ENCODE measurements around the gene ARRB1.
"Not testable (repeated sequence)": the region's sequence is repeated elsewhere in the genome, so short reads cannot be mapped to it uniquely, and the experiment has no call there.

The ARRB1 gene

GRCh38 chr11:75324189-75324588, 27.3 kb downstream of the ARRB1 start:
- no peak for DNase-seq (ENCODE audit: low spot score)

GRCh38 chr11:75323609-75324008, 27.9 kb downstream of the ARRB1 start:
- no peak for DNase-seq (ENCODE audit: low spot score)

DNA sequence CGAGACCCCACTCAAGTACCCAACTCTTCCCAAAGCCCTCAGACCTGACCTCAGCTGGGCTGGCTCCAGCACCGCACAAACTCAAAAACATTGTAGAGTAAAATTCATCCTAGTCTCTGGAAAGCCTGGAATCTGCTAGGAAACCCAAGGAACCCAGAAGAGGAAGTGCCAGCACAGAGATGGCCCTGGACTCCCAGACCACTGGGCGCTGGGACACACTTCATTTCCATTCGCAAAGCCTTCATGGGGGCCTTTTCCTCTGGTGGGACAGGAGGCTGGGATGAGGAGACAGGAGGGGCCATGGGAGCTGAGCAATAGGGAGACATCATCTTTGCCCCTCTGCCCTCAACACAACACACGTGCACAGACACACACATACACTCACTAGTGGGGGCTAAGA, 30.8 kb downstream of the ARRB1 start:
- no peak for DNase-seq (ENCODE audit: low spot score)

DNA sequence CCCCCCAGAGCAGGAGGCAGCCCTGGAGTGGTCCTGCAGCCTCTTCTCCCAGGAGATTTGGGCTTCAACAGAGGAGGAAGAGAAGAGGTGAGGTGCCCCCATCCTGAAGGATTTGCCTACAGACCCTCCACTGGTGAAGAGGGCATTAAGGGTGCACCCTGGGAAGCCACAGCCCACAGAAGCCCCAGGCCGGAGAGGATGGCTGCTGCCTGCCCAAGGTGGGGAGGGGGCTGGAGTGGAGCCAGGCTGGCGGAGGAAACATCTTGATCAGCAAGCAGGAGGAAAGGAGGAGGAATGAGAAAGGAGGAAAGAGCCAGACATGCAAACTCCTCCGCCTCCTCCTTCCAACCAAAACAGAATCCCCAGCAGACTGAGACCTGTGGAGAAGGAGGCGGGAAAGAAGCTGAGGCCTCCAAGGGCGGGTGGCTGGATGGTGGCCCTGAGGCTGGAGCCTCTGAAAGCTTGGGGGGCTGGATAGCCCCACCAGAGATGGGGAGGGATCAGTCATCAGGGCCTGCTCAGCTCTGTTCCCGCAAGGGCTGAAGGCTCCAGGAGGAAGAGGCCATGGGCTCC, 31.3 kb downstream of the ARRB1 start:
- DNase-seq (ENCODE audit: low spot score): no peak

GRCh38 chr11:75319035-75319877, 32.2 kb downstream of the ARRB1 start:
- DNase-seq (ENCODE audit: low spot score): no peak

DNA sequence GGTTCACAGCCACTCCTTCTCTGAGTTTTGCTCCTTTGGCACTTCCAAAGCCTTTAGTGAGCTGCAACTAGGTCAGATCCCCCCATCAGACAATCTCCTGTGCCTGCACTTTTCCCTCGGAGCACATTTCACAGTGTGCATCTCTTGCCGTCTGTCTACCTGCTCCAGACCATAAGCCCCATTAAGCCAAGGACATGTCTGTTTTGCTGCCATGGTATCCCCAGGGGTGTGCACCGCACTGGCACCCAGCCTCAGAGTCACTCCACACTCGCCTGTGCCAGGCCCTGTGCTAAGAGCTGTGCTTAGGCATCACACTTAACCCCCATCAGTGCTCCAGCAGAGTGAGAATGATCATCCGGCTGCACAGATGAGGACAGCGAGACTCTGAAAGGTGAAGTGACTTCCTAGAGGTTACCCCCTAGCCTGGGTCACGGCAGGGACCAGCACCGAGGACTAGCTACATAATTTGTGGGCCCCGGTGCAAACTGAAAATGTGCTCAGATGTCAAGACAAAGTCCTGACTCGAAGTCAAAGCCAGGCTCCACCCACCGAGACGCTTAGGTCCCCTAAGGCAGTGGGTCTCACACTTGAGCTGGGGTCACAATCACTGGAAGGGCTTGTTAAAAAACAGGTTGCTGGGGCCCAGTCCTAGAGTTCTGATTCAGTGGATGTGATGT, 33.9 kb downstream of the ARRB1 start:
- no peak for DNase-seq (ENCODE audit: low spot score)

GRCh38 chr11:75315439-75315805, 36.0 kb downstream of the ARRB1 start:
- DNase-seq (ENCODE audit: low spot score): no peak

- DNase-seq (ENCODE audit: low spot score): no peak
These were observed 36.6 kb downstream of the ARRB1 start for GRCh38 chr11:75314771-75315438.

DNA sequence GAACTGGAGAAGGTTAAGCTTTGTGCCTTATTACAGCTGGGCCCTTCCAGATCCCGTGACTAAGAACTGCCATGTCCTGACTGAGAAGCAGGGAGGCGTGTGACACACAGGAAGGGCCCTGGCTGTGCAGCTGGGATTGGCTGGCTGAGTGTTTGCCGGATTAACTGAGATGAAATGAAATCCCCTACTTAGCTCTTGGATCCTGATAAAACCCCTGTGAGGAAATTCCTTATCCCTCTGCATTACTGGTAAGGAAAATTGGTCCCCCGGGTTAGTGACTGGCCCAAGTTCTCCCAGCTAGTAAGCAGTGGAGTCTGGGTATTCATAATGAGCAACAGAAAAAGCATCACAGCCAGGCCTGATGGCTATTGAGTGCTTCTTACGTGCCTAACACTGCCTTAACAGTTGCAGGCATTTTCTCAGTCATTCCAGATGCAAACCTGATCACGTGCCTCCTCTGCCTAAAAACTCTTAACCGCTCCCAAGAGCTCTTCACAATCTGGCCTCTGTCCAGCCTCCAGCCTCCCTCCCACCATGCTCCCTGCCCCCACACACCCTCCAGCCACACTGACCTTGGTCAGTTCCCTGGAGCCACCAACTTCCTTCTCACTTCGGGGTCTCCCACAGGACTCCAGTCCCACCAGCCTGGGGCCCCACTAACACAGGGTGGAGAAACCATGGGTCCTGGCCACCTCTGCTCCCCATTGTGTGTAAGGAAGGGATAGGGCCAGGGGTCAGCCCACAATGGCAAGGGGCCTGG, 37.8 kb downstream of the ARRB1 start:
- no peak for DNase-seq (ENCODE audit: low spot score)

DNA sequence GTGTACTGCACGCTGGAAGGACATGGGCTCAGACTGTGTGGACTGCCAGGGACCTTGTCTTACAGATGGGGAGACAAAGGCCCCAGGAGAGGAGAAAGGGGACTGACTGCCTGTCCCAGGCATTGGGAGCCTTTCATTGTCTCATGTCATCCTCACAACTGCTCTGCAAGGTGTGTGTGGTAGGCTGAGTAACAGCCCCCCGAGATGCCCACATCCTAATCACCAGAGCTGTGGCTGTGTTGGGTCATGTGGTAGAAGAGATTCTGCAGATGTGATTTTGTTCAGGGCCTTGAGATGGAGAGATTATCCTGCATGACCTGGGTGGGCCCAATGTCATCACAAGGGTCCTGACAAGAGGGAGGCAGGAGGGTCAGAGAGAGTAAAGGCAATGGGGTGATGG, 39.1 kb downstream of the ARRB1 start:
- DNase-seq (ENCODE audit: low spot score): peak; percentile 22

DNA sequence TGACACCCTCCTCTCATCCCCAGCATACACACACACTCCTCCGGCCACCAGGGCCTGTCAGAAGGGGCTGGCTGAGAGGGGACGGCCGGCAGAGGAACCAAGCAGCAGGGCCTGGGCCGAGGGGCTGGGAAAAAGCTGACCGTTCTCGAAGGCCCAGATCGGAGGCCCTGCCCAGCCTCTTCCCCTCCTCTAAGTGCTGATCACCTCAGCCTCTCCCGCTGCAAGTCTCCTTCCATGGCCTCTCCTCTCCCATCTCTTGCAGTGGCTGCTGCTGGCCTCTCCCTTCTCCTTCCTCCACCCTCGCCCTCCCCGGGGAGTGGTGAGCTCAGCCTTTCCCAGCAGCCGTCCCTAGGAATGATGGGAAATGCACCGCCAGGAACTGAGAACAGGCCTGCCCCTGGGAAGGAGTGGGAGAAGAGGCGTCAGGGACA, 39.6 kb downstream of the ARRB1 start:
- DNase-seq (ENCODE audit: low spot score): peak; percentile 61

- DNase-seq (ENCODE audit: low spot score): no peak
These were observed 42.5 kb downstream of the ARRB1 start for GRCh38 chr11:75308986-75309385.

GRCh38 chr11:75308116-75308515, 43.3 kb downstream of the ARRB1 start:
- no peak for DNase-seq (ENCODE audit: low spot score)

- no peak for DNase-seq (ENCODE audit: low spot score)
These were observed 44.4 kb downstream of the ARRB1 start for GRCh38 chr11:75307058-75307457.

DNA sequence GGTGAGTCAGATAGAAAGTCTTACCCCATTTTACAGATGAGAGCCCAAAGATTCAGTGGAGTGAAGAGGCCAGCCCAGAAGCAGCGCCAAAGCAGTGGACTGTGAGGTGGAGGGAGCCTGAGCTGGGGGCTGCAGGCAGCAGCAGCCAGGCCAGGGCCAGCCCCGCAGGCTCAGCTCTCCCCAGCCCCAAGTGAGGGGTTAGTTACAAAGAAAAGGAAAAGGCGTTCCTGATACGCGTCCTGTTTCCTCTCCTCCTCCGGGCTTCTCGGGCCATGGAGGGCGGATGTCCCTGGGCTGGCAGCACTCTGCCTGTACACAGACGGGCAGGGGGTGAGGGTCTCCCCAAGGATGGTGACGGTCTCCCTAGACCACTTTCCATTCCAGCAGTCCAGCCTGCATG, 44.9 kb downstream of the ARRB1 start:
- no peak for DNase-seq (ENCODE audit: low spot score)

DNA sequence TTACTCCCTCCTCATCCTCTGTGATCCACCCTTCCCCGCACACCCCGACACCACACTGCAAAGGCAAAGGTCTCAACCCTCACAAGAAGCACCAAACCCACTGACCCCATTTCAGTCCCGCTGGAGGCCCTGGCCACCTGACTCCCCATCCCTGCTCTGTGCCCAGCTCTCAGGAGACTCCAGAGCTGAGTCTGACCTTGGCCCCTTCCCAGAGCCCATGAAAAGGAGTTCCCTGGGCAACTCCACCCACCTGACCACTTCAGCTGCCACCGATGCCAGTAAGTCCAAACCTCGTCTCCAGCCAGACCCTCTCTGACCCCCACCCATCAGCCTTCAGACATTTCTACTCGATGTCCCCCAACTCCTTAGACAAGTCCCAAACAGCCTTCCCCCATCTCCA, 45.5 kb downstream of the ARRB1 start:
- DNase-seq (ENCODE audit: low spot score): no peak

DNA sequence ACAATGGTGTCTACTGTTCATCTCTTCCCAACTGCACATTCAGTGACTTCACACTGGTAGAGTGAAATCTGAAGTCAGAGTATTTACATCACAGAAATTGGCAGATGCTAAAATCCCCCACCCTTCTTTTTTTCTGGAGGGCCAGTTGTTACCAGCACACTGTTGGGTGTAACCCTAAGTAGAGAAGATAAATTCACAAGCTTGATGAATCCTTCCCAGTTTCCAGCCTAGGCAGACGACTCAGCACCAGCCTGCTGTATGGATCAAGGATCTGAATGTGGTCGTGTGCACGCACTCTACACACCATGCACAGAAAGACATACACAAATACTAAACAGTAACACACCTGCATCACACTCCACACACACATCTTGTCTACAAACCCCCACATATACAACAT, 46.0 kb downstream of the ARRB1 start:
- DNase-seq (ENCODE audit: low spot score): no peak

DNA sequence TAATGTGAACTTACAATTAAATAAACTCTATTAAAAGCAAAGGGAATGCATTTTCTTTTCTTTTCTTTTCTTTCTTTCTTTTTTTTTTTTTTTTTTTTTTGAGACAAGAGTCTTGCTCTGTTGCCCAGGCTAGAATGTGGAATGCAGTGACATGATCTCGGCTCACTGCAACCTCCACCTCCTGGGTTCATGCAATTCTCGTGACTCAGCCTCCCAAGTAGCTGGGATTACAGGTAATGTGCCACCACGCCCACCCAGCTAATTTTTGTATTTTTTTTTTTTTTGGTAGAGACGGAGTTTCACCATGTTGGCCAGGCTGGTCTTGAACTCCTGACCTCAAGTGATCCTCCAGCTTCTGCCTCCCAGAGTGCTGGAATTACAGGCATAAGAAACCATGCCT, 46.5 kb downstream of the ARRB1 start:
- DNase-seq (ENCODE audit: low spot score): not testable (repeated sequence)

DNA sequence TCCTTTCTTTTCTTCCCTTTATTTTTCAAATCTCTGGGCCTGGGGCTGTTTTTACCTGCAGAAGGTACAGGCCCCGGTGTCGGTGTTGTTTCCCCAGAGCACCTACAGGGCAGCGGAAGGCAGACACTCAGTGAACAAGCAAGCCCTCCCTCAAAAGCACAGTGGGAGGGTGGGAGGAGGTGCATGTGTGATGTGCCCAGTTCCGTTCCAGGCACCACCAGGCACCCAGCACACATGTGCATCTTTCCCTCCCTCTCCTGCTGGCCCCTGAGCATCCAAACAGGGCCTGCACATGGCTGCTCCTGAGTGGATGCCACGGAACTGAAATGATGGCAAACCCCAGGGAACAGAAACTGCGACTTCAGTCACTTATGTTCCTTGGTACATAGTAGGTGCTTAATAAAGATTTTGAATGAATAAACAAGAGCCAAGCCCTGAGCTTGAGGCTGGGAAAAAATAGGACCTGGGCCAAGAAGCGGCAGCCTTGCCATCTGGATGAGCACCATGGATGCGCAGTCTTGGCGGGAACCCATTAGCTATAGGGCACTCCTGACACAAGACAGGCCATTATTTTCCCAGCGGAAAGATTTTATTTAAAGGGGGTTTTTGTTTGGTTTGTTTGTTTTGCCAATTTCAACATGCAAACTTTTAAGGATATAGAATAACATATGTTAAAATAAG, 47.8 kb downstream of the ARRB1 start:
- DNase-seq (ENCODE audit: low spot score): no peak

DNA sequence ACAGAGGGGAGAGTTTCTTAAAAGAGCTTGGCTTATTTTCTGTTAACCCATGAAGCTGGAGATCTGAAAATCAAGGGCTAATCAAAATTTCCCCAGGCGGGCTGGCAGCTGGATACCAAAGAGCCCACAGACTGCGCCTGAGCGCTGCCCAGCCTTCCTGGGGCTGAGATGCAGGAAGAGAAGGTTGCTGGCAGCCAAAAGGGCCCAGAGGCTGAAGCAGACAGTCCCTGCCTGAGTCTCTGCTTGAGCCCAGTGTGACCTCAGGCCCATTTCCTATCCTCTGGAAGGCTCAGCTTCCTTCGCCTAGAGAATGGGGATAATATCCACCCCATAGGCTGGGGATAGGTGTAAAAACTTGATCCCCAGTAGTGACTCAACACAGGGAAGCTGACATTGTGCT, 49.1 kb downstream of the ARRB1 start:
- DNase-seq (ENCODE audit: low spot score): no peak

Data from SK-N-DZ (cell line).